GM23248 (cell line): Measurements from ENCODE around the gene RGS21.

ENCODE experiments used
- EZH2 ChIP-seq: fragments of 200-600 bp; sonication (generic); IDR thresholded peaks from 2 replicates; pipeline ENCODE4 v1.6.1; 2018; ENCODE audit warnings: antibody characterized with exemption, mild to moderate bottlenecking; ENCODE audit not compliant: insufficient read depth, poor library complexity, severe bottlenecking
- EZH2phosphoT487 ChIP-seq: fragments of 200-600 bp; sonication (generic); IDR thresholded peaks from 2 replicates; pipeline ENCODE4 v1.6.1; 2018; ENCODE audit warnings: antibody characterized with exemption, moderate library complexity, mild to moderate bottlenecking, low read depth; ENCODE audit not compliant: insufficient read depth

DNA sequence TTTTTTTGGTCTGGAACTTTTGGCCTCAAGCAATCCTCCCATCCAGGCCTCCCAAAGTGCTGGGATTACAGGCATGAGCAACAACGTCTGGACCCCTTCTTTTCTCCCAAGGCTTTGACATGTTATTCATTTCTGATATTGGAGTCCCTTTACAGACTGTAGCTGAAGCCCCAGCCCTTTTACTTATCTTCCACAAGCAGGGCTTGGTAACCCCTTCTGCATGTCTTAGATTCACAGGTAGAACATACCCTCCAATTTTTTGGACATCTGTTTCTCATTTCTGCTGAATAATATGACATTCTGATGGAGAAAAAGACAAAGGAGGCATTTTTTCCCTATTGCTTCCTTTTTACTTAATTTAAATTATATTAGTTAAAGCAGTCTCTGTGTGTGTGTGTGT is 39.2 kb upstream of the RGS21 start:
- no peak for TF ChIP-seq EZH2
- no peak for TF ChIP-seq EZH2phosphoT487
